Measurements from ENCODE around the gene KRT34.
"Not testable (repeated sequence)": the region's sequence is repeated elsewhere in the genome, so short reads cannot be mapped to it uniquely, and the experiment has no call there.

The KRT34 gene

GRCh38 chr17:41352597-41353366, 29.3 kb downstream of the KRT34 start:
- TF ChIP-seq REST (IDR thresholded peaks at IDR 0.05; ENCODE audit: low read depth) (peak; percentile 88), TAF1 (IDR thresholded peaks at IDR 0.05; ENCODE audit: low read depth) (no peak)

- TF ChIP-seq FOXM1 (IDR thresholded peaks at IDR 0.05; ENCODE audit: borderline replicate concordance, low read depth) (no peak), YY1 (IDR thresholded peaks at IDR 0.05; ENCODE audit: low read depth) (no peak), CEBPB (IDR thresholded peaks at IDR 0.05) (no peak), RAD21 (IDR thresholded peaks at IDR 0.05; ENCODE audit: low read depth) (no peak), EGR1 (IDR thresholded peaks at IDR 0.05) (no peak), TCF12 (IDR thresholded peaks at IDR 0.05; ENCODE audit: low read depth) (no peak), TEAD4 (IDR thresholded peaks at IDR 0.05) (no peak), ZBTB7A (IDR thresholded peaks at IDR 0.05; ENCODE audit: low read depth) (no peak), NFIC (IDR thresholded peaks at IDR 0.05) (no peak), MAX (IDR thresholded peaks at IDR 0.05) (no peak), USF1 (IDR thresholded peaks at IDR 0.05) (no peak)
These were observed 30.9 kb downstream of the KRT34 start for GRCh38 chr17:41351177-41351576.

- not testable (repeated sequence) for TF ChIP-seq USF1 (IDR thresholded peaks at IDR 0.05); REST (IDR thresholded peaks at IDR 0.05; ENCODE audit: low read depth); ZBTB7A (IDR thresholded peaks at IDR 0.05; ENCODE audit: low read depth)
These were observed 31.7 kb downstream of the KRT34 start, which contains the start of gene KRT33A for GRCh38 chr17:41350381-41350878. KRT33A (minus strand) TSS chr17:41350828; CDS start chr17:41350767, 61 bp downstream.

- TF ChIP-seq FOXM1 (IDR thresholded peaks at IDR 0.05; ENCODE audit: borderline replicate concordance, low read depth) (no peak), USF1 (IDR thresholded peaks at IDR 0.05) (no peak), YY1 (IDR thresholded peaks at IDR 0.05; ENCODE audit: low read depth) (no peak), MAX (IDR thresholded peaks at IDR 0.05) (no peak), EP300 (IDR thresholded peaks at IDR 0.05; ENCODE audit: borderline replicate concordance) (no peak)
These were observed 34.0 kb downstream of the KRT34 start for GRCh38 chr17:41347869-41348760.

GRCh38 chr17:41345992-41346391, 36.1 kb downstream of the KRT34 start:
- no peak for TF ChIP-seq RAD21 (IDR thresholded peaks at IDR 0.05; ENCODE audit: low read depth)
- no peak for TF ChIP-seq EGR1 (IDR thresholded peaks at IDR 0.05)
- TF ChIP-seq CEBPB (IDR thresholded peaks at IDR 0.05): no peak
- TF ChIP-seq REST (IDR thresholded peaks at IDR 0.05; ENCODE audit: low read depth): no peak
- TF ChIP-seq USF1 (IDR thresholded peaks at IDR 0.05): no peak
- TF ChIP-seq ZBTB7A (IDR thresholded peaks at IDR 0.05; ENCODE audit: low read depth): no peak
- TF ChIP-seq TEAD4 (IDR thresholded peaks at IDR 0.05): no peak
- TF ChIP-seq NFIC (IDR thresholded peaks at IDR 0.05): no peak
- TF ChIP-seq MAX (IDR thresholded peaks at IDR 0.05): no peak
- no peak for TF ChIP-seq EP300 (IDR thresholded peaks at IDR 0.05; ENCODE audit: borderline replicate concordance)
